Esophagus muscularis mucosa (tissue), 4 donors: ENCODE data around the gene DNMT3B. TPM values are rescaled to one million over a fixed set of nuclear protein-coding genes. Genes with fewer than 3 reads are reported as not detected.

ENCODE experiments used
- DNase-seq: peaks from one replicate; pipeline ENCODE4 v3.0.0-alpha.2; 2017; ENCODE audit errors: extremely low spot score
- H3K27ac ChIP-seq, 4 donors: fragments of 200-600 bp; sonication (generic); replicated peaks in 1 of 4; 1 replicate in 3 of 4; 2 replicates in 1 of 4; pipeline ENCODE4 v1.5.1; 2016 to 2019; ENCODE audit warnings: mild to moderate bottlenecking in 1 of 4
- H3K27me3 ChIP-seq, 4 donors: fragments of 200-600 bp; sonication (generic); one replicate each; pipeline versions ENCODE4 v1.5.1 to v1.6.0; 2016 to 2019
- H3K36me3 ChIP-seq, 4 donors: fragments of 200-600 bp; sonication (generic); one replicate each; pipeline ENCODE4 v1.5.1; 2016 to 2019
- H3K4me1 ChIP-seq, 4 donors: fragments of 200-600 bp; sonication (generic); one replicate each; pipeline ENCODE4 v1.5.1; 2016 to 2019
- H3K4me3 ChIP-seq, 4 donors: fragments of 200-600 bp; sonication (generic); 1 replicate in 2 of 4; 2 replicates in 2 of 4; pipeline ENCODE4 v1.5.1; 2016 to 2019; ENCODE audit warnings: mild to moderate bottlenecking in 4 of 4, moderate library complexity in 1 of 4
- H3K9me3 ChIP-seq, 4 donors: fragments of 200-600 bp; sonication (generic); 1 replicate in 3 of 4; 2 replicates in 1 of 4; pipeline ENCODE4 v1.5.1; 2016 to 2019
- CTCF ChIP-seq, 3 experiments: fragments of 200-600 bp in 2 of 3; fragments of 450-650 bp in 1 of 3; sonication (generic) in 2 of 3; IDR thresholded peaks; one replicate each; pipeline ENCODE4 v1.5.1; 2017 to 2019; ENCODE audit warnings: antibody characterized with exemption in 3 of 3, mild to moderate bottlenecking in 2 of 3, moderate library complexity in 1 of 3
- EP300 ChIP-seq: sonication (generic); formaldehyde crosslinking; IDR thresholded peaks from one replicate; pipeline ENCODE4 v1.6.1; 2017; ENCODE audit warnings: antibody characterized with exemption
- POLR2A ChIP-seq: fragments of 450-650 bp; IDR thresholded peaks from one replicate; pipeline ENCODE4 v1.6.1; 2017; ENCODE audit warnings: antibody characterized with exemption, moderate library complexity, mild to moderate bottlenecking, low read depth
- POLR2AphosphoS5 ChIP-seq, 2 donors: sonication (generic); formaldehyde crosslinking; IDR thresholded peaks; one replicate each; pipeline ENCODE4 v1.6.1; 2017; ENCODE audit warnings: antibody characterized with exemption in 2 of 2
- WGBS: methylation state at CpG from one replicate; pipeline ENCODE4 v1.1.5; 2018; 5-methylcytosine and 5-hydroxymethylcytosine counted together
- intact Hi-C: fragments of 100-400 bp; cut with DNase I; formaldehyde crosslinking; loops from one replicate; pipeline ENCODE4 v1.15.1; 2023
- total RNA-seq, 4 donors: library from RNA; depleted of rRNA; stranded (reverse); fragments of >200 nt; gene quantifications; one replicate each; pipeline versions ENCODE4 v1.1.0 to v1.2.1, GENCODE V29; 2016

DNMT3B gene
- total RNA-seq, 4 donors from 2014 or later, result 0.40 to 0.97 (median 0.66) TPM

GRCh38 chr20:32789896-32790750 lies 27.9 kb downstream of the DNMT3B start:
- no peak for DNase-seq
- Histone ChIP-seq H3K4me1 (peaks cover 0 to 11% (median 3%) of the 10 kb centered on the region in 4 donors), H3K4me3 (no peak overlapping the region), H3K9me3 (no peaks in the 10 kb centered on the region), H3K36me3 (peaks cover 2 to 18% (median 11%) of the 10 kb centered on the region in 4 donors), H3K27ac (no peak overlapping the region), H3K27me3 (no peaks in the 10 kb centered on the region)
- WGBS, result 54% methylated on average over 5 of the region's 6 CpGs
- intact Hi-C loops, result loop anchor here (5.0 kb wide), 1 partner anchor 507 kb away; no protein-coding TSS in a partner anchor
- TF ChIP-seq CTCF (IDR thresholded peaks at IDR 0.05), result peak in 2 of 3 experiments; percentile 97 to 99
- no peak for TF ChIP-seq POLR2A
- peak in 1 of 2 donors; percentile 18 for TF ChIP-seq POLR2AphosphoS5 (IDR thresholded peaks at IDR 0.05)

GRCh38 chr20:32790751-32791057 lies 28.5 kb downstream of the DNMT3B start:
- peaks cover 2 to 17% (median 9%) of the 10 kb centered on the region in 4 donors for H3K36me3 ChIP-seq
- no peak overlapping the region for H3K4me3 ChIP-seq
- H3K4me1 ChIP-seq, result peaks cover 0 to 11% (median 3%) of the 10 kb centered on the region in 4 donors

GRCh38 chr20:32792316-32792715 lies 30.1 kb downstream of the DNMT3B start:
- TF ChIP-seq CTCF (IDR thresholded peaks at IDR 0.05), result no peak
- no peak for TF ChIP-seq EP300
- no peak for TF ChIP-seq POLR2AphosphoS5 (IDR thresholded peaks at IDR 0.05)
- TF ChIP-seq POLR2A, result no peak
- DNase-seq, result no peak
- intact Hi-C loops, result no loop called here
- peaks cover 2 to 5% (median 3%) of the 10 kb centered on the region in 4 donors for H3K36me3 ChIP-seq
- no peak overlapping the region for H3K4me3 ChIP-seq
- H3K9me3 ChIP-seq, result no peaks in the 10 kb centered on the region
- 100% methylated on average over 1 of the region's 3 CpGs for WGBS
- H3K27ac ChIP-seq, result no peak overlapping the region
- no peaks in the 10 kb centered on the region for H3K27me3 ChIP-seq
- peaks cover 0 to 11% (median 3%) of the 10 kb centered on the region in 4 donors for H3K4me1 ChIP-seq

More at GRCh38 chr20:32790751-32791057, 28.5 kb downstream of the DNMT3B start:
- DNase-seq, result no peak
- intact Hi-C loops, result no loop called here
- Histone ChIP-seq H3K27me3 (no peaks in the 10 kb centered on the region), H3K27ac (no peak overlapping the region), H3K9me3 (no peaks in the 10 kb centered on the region)
- TF ChIP-seq CTCF (IDR thresholded peaks at IDR 0.05), result no peak
- TF ChIP-seq EP300, result no peak
- TF ChIP-seq POLR2AphosphoS5 (IDR thresholded peaks at IDR 0.05), result no peak
- TF ChIP-seq POLR2A, result no peak
- 89% methylated on average over 3 of the region's 3 CpGs for WGBS

GRCh38 chr20:32792731-32793458 lies 30.7 kb downstream of the DNMT3B start:
- H3K27ac ChIP-seq, result no peak overlapping the region
- H3K27me3 ChIP-seq, result no peaks in the 10 kb centered on the region
- TF ChIP-seq POLR2A, result no peak
- TF ChIP-seq CTCF (IDR thresholded peaks at IDR 0.05), result no peak
- TF ChIP-seq POLR2AphosphoS5 (IDR thresholded peaks at IDR 0.05), result no peak
- no peak for TF ChIP-seq EP300
- H3K4me3 ChIP-seq, result no peak overlapping the region
- intact Hi-C loops, result no loop called here
- H3K9me3 ChIP-seq, result no peaks in the 10 kb centered on the region
- no peak for DNase-seq
- peaks cover 0 to 11% (median 3%) of the 10 kb centered on the region in 4 donors for H3K4me1 ChIP-seq
- H3K36me3 ChIP-seq, result peaks cover 0 to 3% (median 1%) of the 10 kb centered on the region in 4 donors
- 82% methylated on average over 13 of the region's 13 CpGs for WGBS
